HG02970 (cell line): ENCODE results near the gene SAMD14.

Experiments used
- ATAC-seq: cut with Tn5 transposase; IDR thresholded peaks from one replicate; pipeline ENCODE4 v1.9.1; 2021; ENCODE audit warnings: mild to moderate bottlenecking, moderate library complexity, moderate number of reproducible peaks; ENCODE audit not compliant: unreplicated experiment, low FRiP score

The SAMD14 gene

GRCh38 chr17:50129728-50130558 lies at the start of gene SAMD14:
Gene SAMD14 (minus strand): TSS chr17:50130160. CDS start chr17:50124959, 5,201 bp downstream.
- ATAC-seq: no peak

GRCh38 chr17:50177983-50178834 lies 48.2 kb upstream of the SAMD14 start:
- no peak for ATAC-seq

GRCh38 chr17:50177476-50177875 lies 47.5 kb upstream of the SAMD14 start:
- no peak for ATAC-seq

GRCh38 chr17:50176559-50177357 lies 46.8 kb upstream of the SAMD14 start:
- no peak for ATAC-seq

GRCh38 chr17:50175035-50175807 lies 45.3 kb upstream of the SAMD14 start:
- ATAC-seq: no peak

GRCh38 chr17:50174444-50174843 lies 44.5 kb upstream of the SAMD14 start:
- ATAC-seq: no peak

GRCh38 chr17:50173335-50173941 lies 43.5 kb upstream of the SAMD14 start:
- ATAC-seq: no peak

- no peak for ATAC-seq
Measured at GRCh38 chr17:50172936-50173334, 43.0 kb upstream of the SAMD14 start.

GRCh38 chr17:50172130-50172529 lies 42.2 kb upstream of the SAMD14 start:
- ATAC-seq: no peak

- no peak for ATAC-seq
Measured at GRCh38 chr17:50171371-50172071, 41.6 kb upstream of the SAMD14 start.

GRCh38 chr17:50170662-50171370 lies 40.9 kb upstream of the SAMD14 start:
- no peak for ATAC-seq

- ATAC-seq: no peak
Measured at GRCh38 chr17:50169881-50170459, 40.0 kb upstream of the SAMD14 start.

GRCh38 chr17:50169121-50169764 lies 39.3 kb upstream of the SAMD14 start:
- no peak for ATAC-seq

- no peak for ATAC-seq
Measured at GRCh38 chr17:50168319-50168718, 38.4 kb upstream of the SAMD14 start.

- ATAC-seq: no peak
Measured at GRCh38 chr17:50167371-50167770, 37.4 kb upstream of the SAMD14 start.

GRCh38 chr17:50166518-50167181 lies 36.7 kb upstream of the SAMD14 start:
- no peak for ATAC-seq
